Neural cell (in vitro differentiated cells): Measurements from ENCODE around the gene CCDC47. TPM values are rescaled to one million over a fixed set of nuclear protein-coding genes. Genes with fewer than 3 reads are reported as not detected.

Source experiments
- H2AFZ ChIP-seq: fragments of 200-600, 300-800 bp; sonication (generic), shearing (Covaris generic); 2 replicates; pipeline ENCODE4 v1.6.0; 2014; ENCODE audit warnings: low read depth, mild to moderate bottlenecking, antibody characterized with exemption, low read length, moderate library complexity
- H3F3A ChIP-seq: fragments of 200-600 bp; shearing (Covaris generic); 2 replicates; pipeline ENCODE4 v1.6.1; 2016; ENCODE audit warnings: mild to moderate bottlenecking, moderate library complexity, mixed read lengths, antibody characterized with exemption, low read length; ENCODE audit not compliant: insufficient read depth, poor library complexity, severe bottlenecking
- H3K27ac ChIP-seq: fragments of 200-600, 300-800 bp; sonication (generic), shearing (Covaris generic); 2 replicates; pipeline ENCODE4 v1.5.1; 2014; ENCODE audit warnings: mild to moderate bottlenecking, low read length, moderate library complexity
- H3K27me3 ChIP-seq: fragments of 300-800, 200-600 bp; sonication (generic), shearing (Covaris generic); 2 replicates; pipeline ENCODE4 v1.6.0; 2014; ENCODE audit warnings: mild to moderate bottlenecking, low read depth, low read length, moderate library complexity; ENCODE audit not compliant: insufficient read depth
- H3K36me3 ChIP-seq: fragments of 300-800, 200-600 bp; sonication (generic), shearing (Covaris generic); 2 replicates; pipeline ENCODE4 v1.5.1; 2014; ENCODE audit warnings: mild to moderate bottlenecking, antibody characterized with exemption, low read length, moderate library complexity; ENCODE audit not compliant: insufficient read depth
- H3K4me2 ChIP-seq: fragments of 300-800, 200-600 bp; sonication (generic), shearing (Covaris generic); 2 replicates; pipeline ENCODE4 v1.6.0; 2014; ENCODE audit warnings: mild to moderate bottlenecking, low read length
- H3K4me3 ChIP-seq: fragments of 300-800, 200-600 bp; sonication (generic), shearing (Covaris generic); 2 replicates; pipeline ENCODE4 v1.5.1; 2014; ENCODE audit warnings: mild to moderate bottlenecking, low read length, moderate library complexity
- H3K79me2 ChIP-seq: fragments of 200-600 bp; shearing (Covaris generic); replicated peaks from 2 replicates; pipeline ENCODE4 v1.6.0; 2014; ENCODE audit warnings: mild to moderate bottlenecking, low read length, moderate library complexity; ENCODE audit not compliant: insufficient read depth
- H3K9ac ChIP-seq: fragments of 300-800, 200-600 bp; sonication (generic), shearing (Covaris generic); 2 replicates; pipeline ENCODE4 v1.6.1; 2016; ENCODE audit warnings: mild to moderate bottlenecking, low read length, mixed read lengths
- H3K9me2 ChIP-seq: fragments of 200-600 bp; shearing (Covaris generic); 2 replicates; pipeline ENCODE4 v1.6.1; 2016; ENCODE audit warnings: mild to moderate bottlenecking, low read length, mixed read lengths; ENCODE audit not compliant: insufficient read depth
- H3K9me3 ChIP-seq: fragments of 200-600, 300-800 bp; sonication (generic), shearing (Covaris generic); 2 replicates; pipeline ENCODE4 v1.6.1; 2016; ENCODE audit warnings: mild to moderate bottlenecking, mixed run types, low read length, moderate library complexity, mixed read lengths
- H4K20me1 ChIP-seq: fragments of 200-600 bp; shearing (Covaris generic); 2 replicates; pipeline ENCODE4 v1.6.1; 2016; ENCODE audit warnings: mild to moderate bottlenecking, mixed run types; ENCODE audit not compliant: insufficient read depth
- EP300 ChIP-seq: fragments of 450-650 bp; conservative IDR thresholded peaks from 2 replicates; pipeline ENCODE4 v1.6.1; 2014; ENCODE audit warnings: antibody characterized with exemption, mild to moderate bottlenecking, moderate library complexity; ENCODE audit not compliant: poor library complexity, severe bottlenecking
- EZH2 ChIP-seq: fragments of 200-600, 300-800 bp; shearing (Covaris generic), sonication (generic); IDR thresholded peaks from 2 replicates; pipeline ENCODE4 v1.6.1; 2014; ENCODE audit warnings: antibody characterized with exemption, low read length, borderline replicate concordance, mild to moderate bottlenecking; ENCODE audit not compliant: insufficient read depth, poor library complexity, severe bottlenecking
- MXI1 ChIP-seq: fragments of 450-650 bp; conservative IDR thresholded peaks from 2 replicates; pipeline ENCODE4 v1.6.1; 2014; ENCODE audit warnings: antibody characterized with exemption, mild to moderate bottlenecking; ENCODE audit not compliant: poor library complexity, severe bottlenecking
- POLR2AphosphoS5 ChIP-seq: IDR thresholded peaks from 2 replicates; pipeline ENCODE4 v1.6.1; 2012
- RAD21 ChIP-seq: fragments of 450-650 bp; conservative IDR thresholded peaks from 2 replicates; pipeline ENCODE4 v1.6.1; 2014; ENCODE audit warnings: antibody characterized with exemption, mild to moderate bottlenecking, moderate library complexity
- SMC3 ChIP-seq: fragments of 450-650 bp; conservative IDR thresholded peaks from 2 replicates; pipeline ENCODE4 v1.6.1; 2014; ENCODE audit warnings: antibody characterized with exemption, mild to moderate bottlenecking, moderate library complexity; ENCODE audit not compliant: poor library complexity
- TAF1 ChIP-seq: IDR thresholded peaks from 2 replicates; pipeline ENCODE4 v1.6.1; 2012; ENCODE audit warnings: low read depth
- polyA plus RNA-seq: library from polyadenylated mRNA; depleted of rRNA; stranded (reverse); fragments of >200 nt; gene quantifications from 2 replicates; pipeline ENCODE4 v1.2.3, GENCODE V29; 2014
- TF ChIP-seq, protein P1 (sequence below): IDR thresholded peaks from 2 replicates; pipeline ENCODE4 v1.6.1; 2012; ENCODE audit warnings: borderline replicate concordance
- TF ChIP-seq, protein P2 (sequence below): fragments of 450-650 bp; IDR thresholded peaks from 2 replicates; pipeline ENCODE4 v1.5.1; 2014; ENCODE audit warnings: antibody characterized with exemption, mild to moderate bottlenecking, moderate library complexity; ENCODE audit not compliant: poor library complexity, severe bottlenecking

The CCDC47 gene
- polyA plus RNA-seq, 1 donor from 2014 or later: 49.3 TPM

- Histone ChIP-seq H4K20me1 (no peaks in the 10 kb centered on the region), H3K4me3 (no peak overlapping the region), H3K4me2 (no peak overlapping the region), H2AFZ (no peak overlapping the region), H3K79me2 (no peaks in the 10 kb centered on the region), H3K27ac (no peak overlapping the region), H3K27me3 (no peaks in the 10 kb centered on the region), H3K36me3 (no peaks in the 10 kb centered on the region), H3K9me3 (no peaks in the 10 kb centered on the region), H3F3A (no peaks in the 10 kb centered on the region), H3K9me2 (no peaks in the 10 kb centered on the region), H3K9ac (no peak overlapping the region)
- TF ChIP-seq EP300: no peak
- no peak for TF ChIP-seq SMC3
- TF ChIP-seq, protein P1, sequence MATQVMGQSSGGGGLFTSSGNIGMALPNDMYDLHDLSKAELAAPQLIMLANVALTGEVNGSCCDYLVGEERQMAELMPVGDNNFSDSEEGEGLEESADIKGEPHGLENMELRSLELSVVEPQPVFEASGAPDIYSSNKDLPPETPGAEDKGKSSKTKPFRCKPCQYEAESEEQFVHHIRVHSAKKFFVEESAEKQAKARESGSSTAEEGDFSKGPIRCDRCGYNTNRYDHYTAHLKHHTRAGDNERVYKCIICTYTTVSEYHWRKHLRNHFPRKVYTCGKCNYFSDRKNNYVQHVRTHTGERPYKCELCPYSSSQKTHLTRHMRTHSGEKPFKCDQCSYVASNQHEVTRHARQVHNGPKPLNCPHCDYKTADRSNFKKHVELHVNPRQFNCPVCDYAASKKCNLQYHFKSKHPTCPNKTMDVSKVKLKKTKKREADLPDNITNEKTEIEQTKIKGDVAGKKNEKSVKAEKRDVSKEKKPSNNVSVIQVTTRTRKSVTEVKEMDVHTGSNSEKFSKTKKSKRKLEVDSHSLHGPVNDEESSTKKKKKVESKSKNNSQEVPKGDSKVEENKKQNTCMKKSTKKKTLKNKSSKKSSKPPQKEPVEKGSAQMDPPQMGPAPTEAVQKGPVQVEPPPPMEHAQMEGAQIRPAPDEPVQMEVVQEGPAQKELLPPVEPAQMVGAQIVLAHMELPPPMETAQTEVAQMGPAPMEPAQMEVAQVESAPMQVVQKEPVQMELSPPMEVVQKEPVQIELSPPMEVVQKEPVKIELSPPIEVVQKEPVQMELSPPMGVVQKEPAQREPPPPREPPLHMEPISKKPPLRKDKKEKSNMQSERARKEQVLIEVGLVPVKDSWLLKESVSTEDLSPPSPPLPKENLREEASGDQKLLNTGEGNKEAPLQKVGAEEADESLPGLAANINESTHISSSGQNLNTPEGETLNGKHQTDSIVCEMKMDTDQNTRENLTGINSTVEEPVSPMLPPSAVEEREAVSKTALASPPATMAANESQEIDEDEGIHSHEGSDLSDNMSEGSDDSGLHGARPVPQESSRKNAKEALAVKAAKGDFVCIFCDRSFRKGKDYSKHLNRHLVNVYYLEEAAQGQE: no peak
These were observed 57.0 kb downstream of the CCDC47 start for GRCh38 chr17:63716426-63716825.

- Histone ChIP-seq H3K36me3 (no peaks in the 10 kb centered on the region), H3K4me3 (no peak overlapping the region), H3K9me2 (no peaks in the 10 kb centered on the region), H3K4me2 (no peak overlapping the region), H2AFZ (no peak overlapping the region), H4K20me1 (no peaks in the 10 kb centered on the region), H3K27ac (no peak overlapping the region), H3F3A (no peaks in the 10 kb centered on the region), H3K79me2 (no peaks in the 10 kb centered on the region), H3K27me3 (no peaks in the 10 kb centered on the region), H3K9me3 (no peaks in the 10 kb centered on the region), H3K9ac (no peak overlapping the region)
- TF ChIP-seq, protein P1: no peak
- TF ChIP-seq RAD21 (no peak), MXI1 (no peak), EP300 (no peak), SMC3 (no peak), EZH2 (no peak), POLR2AphosphoS5 (no peak), TAF1 (no peak)
- TF ChIP-seq, protein P2, sequence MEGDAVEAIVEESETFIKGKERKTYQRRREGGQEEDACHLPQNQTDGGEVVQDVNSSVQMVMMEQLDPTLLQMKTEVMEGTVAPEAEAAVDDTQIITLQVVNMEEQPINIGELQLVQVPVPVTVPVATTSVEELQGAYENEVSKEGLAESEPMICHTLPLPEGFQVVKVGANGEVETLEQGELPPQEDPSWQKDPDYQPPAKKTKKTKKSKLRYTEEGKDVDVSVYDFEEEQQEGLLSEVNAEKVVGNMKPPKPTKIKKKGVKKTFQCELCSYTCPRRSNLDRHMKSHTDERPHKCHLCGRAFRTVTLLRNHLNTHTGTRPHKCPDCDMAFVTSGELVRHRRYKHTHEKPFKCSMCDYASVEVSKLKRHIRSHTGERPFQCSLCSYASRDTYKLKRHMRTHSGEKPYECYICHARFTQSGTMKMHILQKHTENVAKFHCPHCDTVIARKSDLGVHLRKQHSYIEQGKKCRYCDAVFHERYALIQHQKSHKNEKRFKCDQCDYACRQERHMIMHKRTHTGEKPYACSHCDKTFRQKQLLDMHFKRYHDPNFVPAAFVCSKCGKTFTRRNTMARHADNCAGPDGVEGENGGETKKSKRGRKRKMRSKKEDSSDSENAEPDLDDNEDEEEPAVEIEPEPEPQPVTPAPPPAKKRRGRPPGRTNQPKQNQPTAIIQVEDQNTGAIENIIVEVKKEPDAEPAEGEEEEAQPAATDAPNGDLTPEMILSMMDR: no peak
These were observed 58.7 kb downstream of the CCDC47 start for GRCh38 chr17:63714550-63715277.
